Measurements from ENCODE around the gene FSTL5.

Gene FSTL5

DNA sequence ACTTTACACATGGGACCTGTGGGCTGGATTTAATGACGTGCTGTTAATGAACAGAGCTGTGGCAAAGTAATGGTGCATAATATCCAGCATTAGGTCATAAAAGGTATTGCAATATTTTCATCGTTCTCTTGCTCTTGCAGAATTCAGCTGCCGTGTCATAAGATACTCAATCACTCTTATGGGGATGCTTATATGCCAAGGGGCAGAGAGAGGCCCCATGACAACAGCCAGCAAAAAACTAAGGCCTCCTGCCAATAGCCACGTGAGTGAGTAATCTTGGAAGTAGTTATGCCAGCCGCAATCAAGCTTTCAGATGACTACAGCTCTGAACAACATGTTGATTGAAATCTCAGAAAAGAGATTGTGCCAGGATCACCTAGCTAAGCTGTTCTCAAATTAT, 616.9 kb downstream of the FSTL5 start:
- DNase-seq = no peak
- Histone ChIP-seq H2AK5ac (ENCODE audit: low read length, severe bottlenecking) (no peak overlapping the region), H3K18ac (ENCODE audit: low read depth in 1 of 2, low read length in 2 of 2) (no peak overlapping the region), H3K4me1 (ENCODE audit: control insufficient read depth, insufficient read depth, low read depth, low read length) (no peaks in the 10 kb centered on the region), H3K9ac (ENCODE audit: low read length) (no peak overlapping the region), H3K9me3 (ENCODE audit: control insufficient read depth, low read length) (no peaks in the 10 kb centered on the region), H3K23ac (ENCODE audit: low read length in 2 of 2) (no peak overlapping the region), H3K27me3 (ENCODE audit: control insufficient read depth in 1 of 2, insufficient read depth in 1 of 2, low read length in 2 of 2) (no peaks in the 10 kb centered on the region), H3K14ac (ENCODE audit: low read length in 2 of 2) (no peak overlapping the region), H4K8ac (ENCODE audit: low read length) (no peak overlapping the region), H3K79me1 (replicated peaks; ENCODE audit: low read length, poor library complexity, severe bottlenecking) (no peaks in the 10 kb centered on the region), H3K4me2 (ENCODE audit: low read length, poor library complexity, severe bottlenecking) (no peak overlapping the region), H3K27ac (ENCODE audit: low read length, poor library complexity, severe bottlenecking) (no peak overlapping the region), H2BK120ac (ENCODE audit: low read depth, low read length) (no peak overlapping the region), H2AFZ (ENCODE audit: low read depth, low read length) (no peak overlapping the region), H3K4ac (ENCODE audit: low read depth in 1 of 2, low read length in 2 of 2) (no peak overlapping the region), H3K4me3 (ENCODE audit: insufficient read depth in 1 of 2, low read depth in 1 of 2, low read length in 2 of 2) (no peak overlapping the region), H2BK5ac (ENCODE audit: low read depth, low read length, poor library complexity, severe bottlenecking) (no peak overlapping the region), H2BK15ac (ENCODE audit: low read depth, poor library complexity, severe bottlenecking) (no peak overlapping the region), H4K91ac (ENCODE audit: low read length) (no peak overlapping the region), H3K36me3 (ENCODE audit: control insufficient read depth in 1 of 2, insufficient read depth in 2 of 2, low read depth in 1 of 2, low read length in 2 of 2) (no peaks in the 10 kb centered on the region), H2BK12ac (ENCODE audit: low read length in 2 of 2) (no peak overlapping the region)
- WGBS = 81% methylated on average over 5 of the region's 5 CpGs

DNA sequence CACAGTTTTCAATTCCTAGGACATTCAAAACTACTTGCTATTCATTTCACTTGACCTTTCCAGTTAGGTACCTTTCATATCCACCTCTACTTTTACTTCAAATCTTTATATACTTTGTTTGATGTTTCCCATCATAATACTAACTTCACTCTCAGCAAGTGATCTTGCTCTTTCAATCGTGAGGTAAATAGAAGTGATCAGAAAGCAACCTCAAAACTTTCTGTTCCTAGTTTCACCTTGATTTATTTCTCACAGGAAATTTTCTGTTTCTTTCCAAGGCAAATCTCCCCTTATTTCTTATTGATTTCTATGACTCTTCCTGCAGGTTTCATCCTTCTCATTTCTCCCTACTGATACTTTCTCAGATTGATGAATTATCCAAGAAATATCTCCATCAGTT, 623.5 kb downstream of the FSTL5 start:
- Histone ChIP-seq H3K27me3 (ENCODE audit: control insufficient read depth in 1 of 2, insufficient read depth in 1 of 2, low read length in 2 of 2) (no peaks in the 10 kb centered on the region), H3K27ac (ENCODE audit: low read length, poor library complexity, severe bottlenecking) (no peak overlapping the region), H2AFZ (ENCODE audit: low read depth, low read length) (no peak overlapping the region), H2AK5ac (ENCODE audit: low read length, severe bottlenecking) (no peak overlapping the region), H4K8ac (ENCODE audit: low read length) (no peak overlapping the region), H2BK5ac (ENCODE audit: low read depth, low read length, poor library complexity, severe bottlenecking) (no peak overlapping the region), H3K18ac (ENCODE audit: low read depth in 1 of 2, low read length in 2 of 2) (no peak overlapping the region), H3K4me2 (ENCODE audit: low read length, poor library complexity, severe bottlenecking) (no peak overlapping the region), H3K4ac (ENCODE audit: low read depth in 1 of 2, low read length in 2 of 2) (no peak overlapping the region), H3K4me3 (ENCODE audit: insufficient read depth in 1 of 2, low read depth in 1 of 2, low read length in 2 of 2) (no peak overlapping the region), H3K36me3 (ENCODE audit: control insufficient read depth in 1 of 2, insufficient read depth in 2 of 2, low read depth in 1 of 2, low read length in 2 of 2) (no peaks in the 10 kb centered on the region), H4K91ac (ENCODE audit: low read length) (no peak overlapping the region), H3K79me1 (replicated peaks; ENCODE audit: low read length, poor library complexity, severe bottlenecking) (no peaks in the 10 kb centered on the region), H3K4me1 (ENCODE audit: control insufficient read depth, insufficient read depth, low read depth, low read length) (no peaks in the 10 kb centered on the region), H3K9me3 (ENCODE audit: control insufficient read depth, low read length) (no peaks in the 10 kb centered on the region), H3K23ac (ENCODE audit: low read length in 2 of 2) (no peak overlapping the region), H2BK120ac (ENCODE audit: low read depth, low read length) (no peak overlapping the region), H3K9ac (ENCODE audit: low read length) (no peak overlapping the region), H3K14ac (ENCODE audit: low read length in 2 of 2) (no peak overlapping the region), H2BK12ac (ENCODE audit: low read length in 2 of 2) (no peak overlapping the region), H2BK15ac (ENCODE audit: low read depth, poor library complexity, severe bottlenecking) (no peak overlapping the region)
- 100% methylated on average over 1 of the region's 1 CpG for WGBS
- no peak for DNase-seq

DNA sequence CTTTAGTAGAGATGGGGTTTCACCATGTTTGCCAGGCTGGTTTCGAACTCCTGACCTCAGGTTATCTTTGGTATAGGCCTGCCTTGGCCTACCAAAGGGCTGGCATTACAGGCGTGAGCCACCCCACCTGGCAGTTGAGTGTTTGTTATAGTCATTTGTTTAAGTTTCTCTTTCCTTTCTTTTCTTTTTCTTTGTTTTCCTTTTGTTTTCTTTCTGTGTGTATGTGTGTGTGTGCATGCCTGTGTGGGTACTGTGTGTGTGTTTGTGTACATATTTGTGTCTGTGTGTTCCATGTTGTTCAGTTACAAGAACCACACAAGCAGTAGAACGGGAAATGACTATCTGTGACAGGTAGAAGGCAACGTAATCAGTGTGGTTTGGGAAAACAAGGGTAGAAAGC, 624.9 kb downstream of the FSTL5 start:
- DNase-seq = no peak
- Histone ChIP-seq H2AK5ac (ENCODE audit: low read length, severe bottlenecking) (no peak overlapping the region), H3K23ac (ENCODE audit: low read length in 2 of 2) (no peak overlapping the region), H3K14ac (ENCODE audit: low read length in 2 of 2) (peak overlapping the region in 1 of 2 experiments; percentile 81), H2BK5ac (ENCODE audit: low read depth, low read length, poor library complexity, severe bottlenecking) (no peak overlapping the region), H3K27me3 (ENCODE audit: control insufficient read depth in 1 of 2, insufficient read depth in 1 of 2, low read length in 2 of 2) (no peaks in the 10 kb centered on the region), H3K9me3 (ENCODE audit: control insufficient read depth, low read length) (no peaks in the 10 kb centered on the region), H4K91ac (ENCODE audit: low read length) (no peak overlapping the region), H2BK120ac (ENCODE audit: low read depth, low read length) (no peak overlapping the region), H3K18ac (ENCODE audit: low read depth in 1 of 2, low read length in 2 of 2) (no peak overlapping the region), H3K4me1 (ENCODE audit: control insufficient read depth, insufficient read depth, low read depth, low read length) (no peaks in the 10 kb centered on the region), H3K27ac (ENCODE audit: low read length, poor library complexity, severe bottlenecking) (no peak overlapping the region), H2BK12ac (ENCODE audit: low read length in 2 of 2) (no peak overlapping the region), H3K9ac (ENCODE audit: low read length) (no peak overlapping the region), H2AFZ (ENCODE audit: low read depth, low read length) (no peak overlapping the region), H3K79me1 (replicated peaks; ENCODE audit: low read length, poor library complexity, severe bottlenecking) (no peaks in the 10 kb centered on the region), H3K36me3 (ENCODE audit: control insufficient read depth in 1 of 2, insufficient read depth in 2 of 2, low read depth in 1 of 2, low read length in 2 of 2) (no peaks in the 10 kb centered on the region), H3K4ac (ENCODE audit: low read depth in 1 of 2, low read length in 2 of 2) (no peak overlapping the region), H3K4me3 (ENCODE audit: insufficient read depth in 1 of 2, low read depth in 1 of 2, low read length in 2 of 2) (no peak overlapping the region), H3K4me2 (ENCODE audit: low read length, poor library complexity, severe bottlenecking) (no peak overlapping the region), H2BK15ac (ENCODE audit: low read depth, poor library complexity, severe bottlenecking) (no peak overlapping the region), H4K8ac (ENCODE audit: low read length) (no peak overlapping the region)
- 76% methylated on average over 4 of the region's 4 CpGs for WGBS

DNA sequence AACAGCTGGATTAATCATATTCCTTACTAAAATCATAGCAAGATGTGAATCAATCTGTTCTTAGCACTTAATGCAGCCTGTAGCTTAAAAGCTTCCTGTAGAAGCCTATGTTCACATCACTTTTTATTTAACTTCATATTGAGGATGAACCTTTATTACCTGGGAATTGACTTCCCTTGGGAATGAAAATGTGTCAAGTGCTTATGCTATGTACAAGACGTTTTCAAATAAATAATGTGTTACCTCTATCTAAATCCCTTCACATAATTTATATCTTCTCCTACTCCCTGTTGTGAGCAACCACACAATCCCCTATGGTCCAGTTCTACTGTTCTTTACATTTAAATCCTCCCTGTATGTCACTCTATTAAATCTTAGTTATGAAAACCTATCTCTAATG, 633.1 kb downstream of the FSTL5 start:
- no peak overlapping the region for H2BK120ac ChIP-seq (ENCODE audit: low read depth, low read length)
- no peak overlapping the region for H4K91ac ChIP-seq (ENCODE audit: low read length)
- H3K36me3 ChIP-seq (ENCODE audit: control insufficient read depth in 1 of 2, insufficient read depth in 2 of 2, low read depth in 1 of 2, low read length in 2 of 2) = no peaks in the 10 kb centered on the region
- H3K4me2 ChIP-seq (ENCODE audit: low read length, poor library complexity, severe bottlenecking) = no peak overlapping the region
- H3K27ac ChIP-seq (ENCODE audit: low read length, poor library complexity, severe bottlenecking) = no peak overlapping the region
- no peak for DNase-seq
- no peaks in the 10 kb centered on the region for H3K27me3 ChIP-seq (ENCODE audit: control insufficient read depth in 1 of 2, insufficient read depth in 1 of 2, low read length in 2 of 2)
- no peak overlapping the region for H3K4ac ChIP-seq (ENCODE audit: low read depth in 1 of 2, low read length in 2 of 2)
- no peak overlapping the region for H2BK5ac ChIP-seq (ENCODE audit: low read depth, low read length, poor library complexity, severe bottlenecking)
- H2AK5ac ChIP-seq (ENCODE audit: low read length, severe bottlenecking) = no peak overlapping the region
- H3K23ac ChIP-seq (ENCODE audit: low read length in 2 of 2) = no peak overlapping the region
- no peak overlapping the region for H3K9ac ChIP-seq (ENCODE audit: low read length)
- no peaks in the 10 kb centered on the region for H3K79me1 ChIP-seq (replicated peaks; ENCODE audit: low read length, poor library complexity, severe bottlenecking)
- WGBS = 50% methylated on average over 1 of the region's 1 CpG
- no peak overlapping the region for H2AFZ ChIP-seq (ENCODE audit: low read depth, low read length)
- no peaks in the 10 kb centered on the region for H3K9me3 ChIP-seq (ENCODE audit: control insufficient read depth, low read length)
- H3K4me1 ChIP-seq (ENCODE audit: control insufficient read depth, insufficient read depth, low read depth, low read length) = no peaks in the 10 kb centered on the region
- no peak overlapping the region for H2BK15ac ChIP-seq (ENCODE audit: low read depth, poor library complexity, severe bottlenecking)
- no peak overlapping the region for H4K8ac ChIP-seq (ENCODE audit: low read length)
- no peak overlapping the region for H3K18ac ChIP-seq (ENCODE audit: low read depth in 1 of 2, low read length in 2 of 2)
- no peak overlapping the region for H2BK12ac ChIP-seq (ENCODE audit: low read length in 2 of 2)
- H3K4me3 ChIP-seq (ENCODE audit: insufficient read depth in 1 of 2, low read depth in 1 of 2, low read length in 2 of 2) = no peak overlapping the region
- H3K14ac ChIP-seq (ENCODE audit: low read length in 2 of 2) = no peak overlapping the region
